Breast epithelium (tissue), 4 donors: ENCODE results near the gene PTGS1. TPM values are rescaled to one million over a fixed set of nuclear protein-coding genes. Genes with fewer than 3 reads are reported as not detected.

Experiments
- DNase-seq, 2 donors: peaks; one replicate each; pipeline ENCODE4 v3.0.0-alpha.2; 2019; ENCODE audit warnings: low spot score in 2 of 2
- H3K27ac ChIP-seq, 2 donors: fragments of 200-600 bp; sonication (generic) in 1 of 2; one replicate each; pipeline ENCODE4 v1.5.1; 2016 to 2019; ENCODE audit warnings: mild to moderate bottlenecking in 1 of 2
- H3K27me3 ChIP-seq, 2 donors: fragments of 200-600 bp; sonication (generic) in 1 of 2; one replicate each; pipeline versions ENCODE4 v1.5.1 to v1.6.0; 2017 to 2019; ENCODE audit warnings: control low read depth in 1 of 2, mild to moderate bottlenecking in 1 of 2
- H3K36me3 ChIP-seq: fragments of 200-600 bp; one replicate; pipeline ENCODE4 v1.5.1; 2019
- H3K4me1 ChIP-seq, 2 donors: fragments of 200-600 bp; sonication (generic); one replicate each; pipeline ENCODE4 v1.5.1; 2016 to 2019; ENCODE audit warnings: control low read depth in 1 of 2
- H3K4me3 ChIP-seq, 3 donors: fragments of 200-600 bp; sonication (generic); 1 replicate in 2 of 3; 2 replicates in 1 of 3; pipeline ENCODE4 v1.5.1; 2016 to 2019; ENCODE audit warnings: mild to moderate bottlenecking in 3 of 3, moderate library complexity in 2 of 3
- H3K9me3 ChIP-seq, 2 donors: fragments of 200-600 bp; sonication (generic) in 1 of 2; one replicate each; pipeline ENCODE4 v1.5.1; 2016 to 2019; ENCODE audit warnings: control low read depth in 1 of 2
- POLR2A ChIP-seq: fragments of 450-650 bp; IDR thresholded peaks from one replicate; pipeline ENCODE4 v1.6.1; 2016; ENCODE audit warnings: antibody characterized with exemption, mild to moderate bottlenecking, moderate library complexity
- POLR2AphosphoS5 ChIP-seq, 3 donors: sonication (generic); formaldehyde crosslinking; IDR thresholded peaks; one replicate each; pipeline ENCODE4 v1.6.1; 2017; ENCODE audit warnings: antibody characterized with exemption in 3 of 3
- intact Hi-C: fragments of 100-400 bp; cut with DNase I; formaldehyde crosslinking; loops from one replicate; pipeline ENCODE4 v1.15.1; 2023; ENCODE audit warnings: low total_unique reads
- total RNA-seq, 3 donors: library from RNA; depleted of rRNA; stranded (reverse); fragments of >200 nt; gene quantifications; one replicate each; pipeline ENCODE4 v1.1.0, GENCODE V29; 2016
- TF ChIP-seq, protein P1 (sequence below), 3 donors: fragments of 450-650 bp; IDR thresholded peaks; one replicate each; pipeline ENCODE4 v1.5.1; 2016 to 2017; ENCODE audit warnings: antibody characterized with exemption in 3 of 3, mild to moderate bottlenecking in 3 of 3, moderate library complexity in 3 of 3

Gene PTGS1
- total RNA-seq, 3 donors from 2014 or later = 2.6 to 8.0 (median 4.5) TPM

DNA sequence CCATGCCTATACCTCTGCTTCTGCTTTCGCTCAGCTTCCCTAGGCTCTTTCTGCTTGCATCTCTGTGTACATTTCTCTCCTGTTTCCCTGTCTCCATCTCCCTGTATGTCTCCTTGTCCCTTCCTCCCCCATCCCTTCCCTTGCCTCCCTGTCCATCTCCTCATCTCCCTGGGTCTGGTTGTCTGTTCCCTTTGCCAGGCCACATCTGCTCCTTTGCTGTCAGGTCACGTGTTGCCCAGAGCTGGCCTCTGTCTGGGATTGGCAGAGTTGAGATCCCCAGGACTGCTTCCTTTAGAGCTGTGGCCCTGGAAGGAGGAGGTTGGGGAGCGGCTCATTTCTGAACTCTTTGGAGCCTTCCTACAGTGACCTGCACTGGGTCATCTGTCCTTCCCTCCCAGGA is 31.8 kb upstream of the PTGS1 start:
- Histone ChIP-seq H3K27ac (peak overlapping the region in 1 of 2 donors; percentile 25), H3K36me3 (no peaks in the 10 kb centered on the region), H3K9me3 (no peaks in the 10 kb centered on the region), H3K4me3 (no peak overlapping the region), H3K4me1 (no peaks in the 10 kb centered on the region), H3K27me3 (no peaks in the 10 kb centered on the region)
- DNase-seq = no peak
- no peak for TF ChIP-seq POLR2AphosphoS5 (IDR thresholded peaks at IDR 0.05)
- TF ChIP-seq, protein P1, sequence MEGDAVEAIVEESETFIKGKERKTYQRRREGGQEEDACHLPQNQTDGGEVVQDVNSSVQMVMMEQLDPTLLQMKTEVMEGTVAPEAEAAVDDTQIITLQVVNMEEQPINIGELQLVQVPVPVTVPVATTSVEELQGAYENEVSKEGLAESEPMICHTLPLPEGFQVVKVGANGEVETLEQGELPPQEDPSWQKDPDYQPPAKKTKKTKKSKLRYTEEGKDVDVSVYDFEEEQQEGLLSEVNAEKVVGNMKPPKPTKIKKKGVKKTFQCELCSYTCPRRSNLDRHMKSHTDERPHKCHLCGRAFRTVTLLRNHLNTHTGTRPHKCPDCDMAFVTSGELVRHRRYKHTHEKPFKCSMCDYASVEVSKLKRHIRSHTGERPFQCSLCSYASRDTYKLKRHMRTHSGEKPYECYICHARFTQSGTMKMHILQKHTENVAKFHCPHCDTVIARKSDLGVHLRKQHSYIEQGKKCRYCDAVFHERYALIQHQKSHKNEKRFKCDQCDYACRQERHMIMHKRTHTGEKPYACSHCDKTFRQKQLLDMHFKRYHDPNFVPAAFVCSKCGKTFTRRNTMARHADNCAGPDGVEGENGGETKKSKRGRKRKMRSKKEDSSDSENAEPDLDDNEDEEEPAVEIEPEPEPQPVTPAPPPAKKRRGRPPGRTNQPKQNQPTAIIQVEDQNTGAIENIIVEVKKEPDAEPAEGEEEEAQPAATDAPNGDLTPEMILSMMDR (IDR thresholded peaks at IDR 0.05) = no peak
- no peak for TF ChIP-seq POLR2A
- intact Hi-C loops = no loop called here

DNA sequence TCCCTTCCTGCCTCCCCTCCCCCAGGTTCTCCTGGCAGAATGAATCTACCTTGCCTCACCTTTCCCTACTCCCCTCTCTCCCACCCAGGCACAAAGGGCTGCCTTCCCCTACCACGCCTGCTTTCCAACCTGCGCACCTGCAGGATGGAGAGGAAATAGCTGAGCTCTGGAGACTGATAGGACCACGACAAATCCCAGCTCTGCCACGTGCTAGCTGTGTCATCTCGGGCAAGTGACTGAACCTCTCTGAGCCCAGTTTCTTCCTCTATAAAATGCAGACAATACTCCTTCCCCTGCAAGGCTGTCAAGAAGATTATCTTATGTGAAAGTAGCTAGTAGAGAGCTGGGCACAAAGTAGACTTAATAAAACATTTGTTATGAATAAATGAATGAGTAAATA is 31.2 kb upstream of the PTGS1 start:
- H3K9me3 ChIP-seq = no peaks in the 10 kb centered on the region
- no peak overlapping the region for H3K4me3 ChIP-seq
- no peak for DNase-seq
- no peaks in the 10 kb centered on the region for H3K27me3 ChIP-seq
- H3K27ac ChIP-seq = no peak overlapping the region
- H3K36me3 ChIP-seq = no peaks in the 10 kb centered on the region
- TF ChIP-seq, protein P1 (IDR thresholded peaks at IDR 0.05) = no peak
- TF ChIP-seq POLR2A (no peak), POLR2AphosphoS5 (IDR thresholded peaks at IDR 0.05) (no peak)
- intact Hi-C loops = no loop called here
- no peaks in the 10 kb centered on the region for H3K4me1 ChIP-seq

DNA sequence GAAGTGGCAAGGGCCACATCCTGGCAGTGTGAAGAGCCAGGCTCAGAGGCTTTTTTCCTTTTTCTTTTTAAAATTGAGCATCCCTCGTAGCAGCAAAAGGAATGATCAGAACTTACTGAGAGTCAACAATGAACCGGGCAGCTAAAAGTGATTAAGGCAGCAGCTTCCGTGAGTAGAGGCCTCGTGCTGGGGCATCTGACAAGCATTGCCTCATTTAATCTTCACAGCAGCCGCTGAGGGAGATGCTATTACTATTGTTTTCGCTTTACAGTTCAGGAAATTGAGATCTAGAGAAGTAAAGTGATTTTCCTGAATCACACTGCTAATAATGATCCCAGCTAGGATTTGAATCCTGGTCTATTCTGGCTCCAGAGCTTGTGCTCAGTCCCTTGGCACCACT is 30.7 kb upstream of the PTGS1 start:
- Histone ChIP-seq H3K27me3 (no peaks in the 10 kb centered on the region), H3K27ac (peak overlapping the region in 1 of 2 donors; percentile 63), H3K4me1 (no peaks in the 10 kb centered on the region), H3K4me3 (no peak overlapping the region), H3K36me3 (no peaks in the 10 kb centered on the region), H3K9me3 (no peaks in the 10 kb centered on the region)
- TF ChIP-seq, protein P1 (IDR thresholded peaks at IDR 0.05) = no peak
- TF ChIP-seq POLR2AphosphoS5 (IDR thresholded peaks at IDR 0.05) = no peak
- no peak for TF ChIP-seq POLR2A
- DNase-seq = no peak
- intact Hi-C loops = no loop called here

DNA sequence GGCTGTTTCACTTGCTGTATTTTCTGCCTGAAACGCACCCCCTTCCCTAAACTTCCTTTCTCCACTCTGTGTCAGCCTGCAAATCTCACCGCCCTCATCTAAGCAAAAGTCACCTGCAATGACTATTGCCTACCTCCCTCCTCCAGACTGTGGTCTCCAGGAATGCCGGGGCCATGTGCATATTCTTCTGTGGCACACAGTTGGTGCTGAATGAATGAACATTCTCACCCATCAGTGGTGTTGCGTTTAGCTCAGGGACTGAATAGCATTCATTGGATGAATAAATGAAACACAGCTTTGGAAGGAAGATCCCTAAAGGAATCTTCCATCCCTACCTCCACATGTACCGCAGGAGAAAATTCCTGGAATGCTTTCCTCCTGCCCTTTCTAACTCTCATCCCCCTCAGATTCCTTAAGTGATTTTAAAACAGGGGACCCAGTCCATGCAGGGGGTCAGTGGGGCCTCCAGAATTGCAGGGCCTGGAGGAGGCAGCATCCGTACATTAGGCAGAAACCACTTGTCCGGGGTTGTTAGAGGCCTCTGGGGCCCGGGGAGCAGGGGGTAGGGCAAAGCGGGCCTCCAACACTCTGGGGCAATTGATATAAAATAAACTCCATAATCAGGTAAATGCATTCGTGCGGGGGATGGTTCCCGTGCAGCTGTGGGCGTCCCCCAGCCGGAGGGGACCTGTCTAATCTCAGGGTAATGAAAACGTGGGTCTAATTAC is 28.3 kb upstream of the PTGS1 start:
- TF ChIP-seq POLR2A (no peak), POLR2AphosphoS5 (IDR thresholded peaks at IDR 0.05) (no peak)
- TF ChIP-seq, protein P1 (IDR thresholded peaks at IDR 0.05) = no peak
- no peak for DNase-seq
- no peak overlapping the region for H3K4me3 ChIP-seq
- no peak overlapping the region for H3K27ac ChIP-seq
- H3K9me3 ChIP-seq = no peaks in the 10 kb centered on the region
- no peaks in the 10 kb centered on the region for H3K36me3 ChIP-seq
- intact Hi-C loops = no loop called here
- peaks cover 0 to 3% of the 10 kb centered on the region in 2 donors for H3K4me1 ChIP-seq
- no peaks in the 10 kb centered on the region for H3K27me3 ChIP-seq

DNA sequence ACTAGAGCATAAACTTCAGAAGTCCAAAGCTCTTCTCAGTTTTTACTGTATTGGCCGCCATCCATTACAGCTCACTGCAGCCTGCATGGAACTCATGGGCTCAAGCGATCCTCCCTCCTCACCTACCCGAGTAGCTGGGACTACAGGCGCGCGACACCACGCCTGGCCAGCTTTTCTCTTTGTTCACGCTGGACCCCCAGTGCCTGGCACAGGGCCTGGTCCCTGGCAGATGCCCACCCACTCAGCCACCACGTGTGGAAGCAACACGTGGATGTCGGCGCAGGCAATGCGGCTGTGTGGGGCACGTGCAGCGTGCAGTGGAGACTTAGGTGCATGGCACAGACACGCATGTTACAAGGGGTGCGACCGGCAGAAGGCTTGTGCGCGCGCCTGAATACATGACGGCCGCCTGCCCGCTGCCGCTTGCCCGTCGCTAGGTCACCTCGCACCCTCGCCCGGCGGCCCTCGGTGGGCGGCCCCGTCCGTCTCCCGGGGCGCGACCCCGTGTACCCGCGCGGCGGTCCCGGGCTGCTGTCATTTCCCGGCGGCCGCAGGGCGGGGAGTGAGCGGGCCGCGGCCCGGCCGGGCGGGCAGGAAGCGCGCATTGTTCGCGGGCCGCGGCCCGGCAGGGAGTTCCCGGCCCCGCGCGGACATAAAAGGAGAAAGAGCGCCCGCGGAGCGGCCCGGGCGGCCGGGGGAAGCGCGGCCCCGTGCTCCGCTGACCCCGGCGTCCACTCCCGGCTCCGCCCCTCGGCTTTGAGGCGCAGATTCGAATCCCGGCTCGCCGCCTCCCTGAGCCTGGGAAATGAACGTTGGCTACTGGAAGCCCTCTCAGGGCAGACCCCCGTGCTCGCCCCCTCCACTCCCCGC is 24.1 kb upstream of the PTGS1 start:
- Histone ChIP-seq H3K9me3 (no peaks in the 10 kb centered on the region), H3K27ac (peak overlapping the region; percentile 10 to 77), H3K4me3 (peak overlapping the region; percentile 46 to 78 (median 59)), H3K36me3 (no peaks in the 10 kb centered on the region), H3K27me3 (no peaks in the 10 kb centered on the region), H3K4me1 (peaks cover 0 to 3% of the 10 kb centered on the region in 2 donors)
- intact Hi-C loops = no loop called here
- peak in 1 of 2 donors; percentile 22 for DNase-seq
- TF ChIP-seq POLR2A (no peak), POLR2AphosphoS5 (IDR thresholded peaks at IDR 0.05) (peak in 1 of 3 donors; percentile 12)
